K562 (cell line): ENCODE results near the gene OTUD5. TPM values are rescaled to one million over a fixed set of nuclear protein-coding genes. Genes with fewer than 3 reads are reported as not detected.

ENCODE experiments used
- AFF4 ChIP-seq: sonication (generic); formaldehyde crosslinking; IDR thresholded peaks from 2 replicates; pipeline ENCODE4 v1.8.0; 2023; ENCODE audit warnings: mild to moderate bottlenecking, missing genetic modification reagents
- ETS1 ChIP-seq: conservative IDR thresholded peaks from 2 replicates; pipeline ENCODE4 v1.6.1; 2011; ENCODE audit warnings: low read depth, mild to moderate bottlenecking, low read length; ENCODE audit not compliant: control insufficient read depth
- FOXA3 ChIP-seq, 2 experiments: fragments of 450-650 bp in 1 of 2; sonication (generic) in 1 of 2; formaldehyde crosslinking; IDR thresholded peaks in 1 of 2; conservative IDR thresholded peaks in 1 of 2; 2 replicates each; pipeline versions ENCODE4 v1.4.0 to v1.8.0; 2020 to 2022; ENCODE audit warnings: mild to moderate bottlenecking in 2 of 2, missing genetic modification reagents in 1 of 2
- IRF9 ChIP-seq: fragments of 450-650 bp; IDR thresholded peaks from 2 replicates; pipeline ENCODE4 v1.6.1; 2016; ENCODE audit warnings: missing biosample characterization, missing genetic modification characterization
- MBD1 ChIP-seq: fragments of 250-450 bp; sonication (Bioruptor Pico); IDR thresholded peaks from 2 replicates; pipeline ENCODE4 v1.8.0; 2022; ENCODE audit warnings: inconsistent platforms
- NELFE ChIP-seq: IDR thresholded peaks from 2 replicates; pipeline ENCODE4 v1.6.1; 2011; ENCODE audit warnings: mild to moderate bottlenecking; ENCODE audit not compliant: insufficient read depth, insufficient read length
- NFATC3 ChIP-seq: fragments of 450-650 bp; IDR thresholded peaks from 2 replicates; pipeline ENCODE4 v1.6.1; 2017; ENCODE audit warnings: mild to moderate bottlenecking
- NR1H2 ChIP-seq: sonication (generic); formaldehyde crosslinking; IDR thresholded peaks from 2 replicates; pipeline ENCODE4 v1.4.0; 2020; ENCODE audit warnings: mild to moderate bottlenecking, missing genetic modification reagents
- PURB ChIP-seq: sonication (generic); formaldehyde crosslinking; IDR thresholded peaks from 2 replicates; pipeline ENCODE4 v1.9.0; 2021; ENCODE audit warnings: low read depth, mild to moderate bottlenecking, missing genetic modification reagents
- RFX1 ChIP-seq: fragments of 450-650 bp; IDR thresholded peaks from 2 replicates; pipeline ENCODE4 v1.6.1; 2016; ENCODE audit warnings: mild to moderate bottlenecking, moderate library complexity
- TCF15 ChIP-seq: fragments of 250-450 bp; sonication (Bioruptor Pico); IDR thresholded peaks from 2 replicates; pipeline ENCODE4 v1.8.0; 2022; ENCODE audit warnings: moderate library complexity, mild to moderate bottlenecking, inconsistent platforms
- THRA ChIP-seq: fragments of 450-650 bp; IDR thresholded peaks from 2 replicates; pipeline ENCODE4 v1.6.1; 2017; ENCODE audit warnings: mild to moderate bottlenecking, moderate library complexity
- ZNF324 ChIP-seq: fragments of 250-450 bp; sonication (Bioruptor Pico); IDR thresholded peaks from 2 replicates; pipeline ENCODE4 v1.4.0; 2020; ENCODE audit warnings: mild to moderate bottlenecking
- ZNF347 ChIP-seq: fragments of 450-650 bp; formaldehyde crosslinking; IDR thresholded peaks from 2 replicates; pipeline ENCODE4 v1.4.0; 2020; ENCODE audit warnings: low read depth, mild to moderate bottlenecking, moderate library complexity
- ZNF395 ChIP-seq: fragments of 200-800 bp; sonication (Bioruptor generic); IDR thresholded peaks from 2 replicates; pipeline ENCODE4 v1.6.1; 2017; ENCODE audit warnings: missing genetic modification characterization, missing compliant biosample characterization
- polyA plus RNA-seq, 8 experiments: library from polyadenylated mRNA; depleted of rRNA in 4 of 8; stranded (reverse) in 5 of 8; unstranded in 3 of 8; fragments of >200 nt; fragmentation: Nextera tagmentation in 2 of 8; fragmentation: Illumina TruSeq in 1 of 8; extraction: Ambion mirVana in 2 of 8; extraction: Trizol in 1 of 8; gene quantifications; 2 replicates each; pipeline versions ENCODE4 v1.2.1 to v1.2.3, GENCODE V29; 2011 to 2014; ENCODE audit warnings: inconsistent platforms in 1 of 8, missing spikeins in 1 of 8
- total RNA-seq, 7 experiments: library from RNA; depleted of rRNA in 6 of 7; stranded (reverse); fragments of >200 nt in 6 of 7; fragmentation: Illumina TruSeq in 2 of 7; extraction: Trizol in 2 of 7; gene quantifications; 2 replicates each; pipeline versions ENCODE4 v1.2.1 to v1.2.3, GENCODE V29; 2011 to 2021; ENCODE audit warnings: low replicate concordance in 1 of 7

The OTUD5 gene
- total and polyA plus RNA-seq, 9 of the 15 experiments (the other 6 are each of a cell fraction or from before 2014, with no cell fraction given): 3.6 to 102 (median 59.0) TPM

GRCh38 chrX:48937054-48937907 is 20.1 kb downstream of the OTUD5 start (continued):
- TF ChIP-seq AFF4 (CRISPR knock-in tag) (peak; percentile 46), ETS1 (peak; percentile 68; the same call in 1 of the 2 replicates), NFATC3 (no peak), TCF15 (no peak), ZNF324 (CRISPR knock-in tag) (no peak), NELFE (no peak), ZNF347 (CRISPR knock-in tag) (no peak), IRF9 (tag) (no peak), THRA (no peak), MBD1 (CRISPR knock-in tag) (no peak), PURB (no peak), FOXA3 (CRISPR knock-in tag; conservative IDR thresholded peaks at IDR 0.05 in 1 of 2, IDR thresholded peaks at IDR 0.05 in 1 of 2) (peak; percentile 99 to 100), NR1H2 (no peak), ZNF395 (CRISPR knock-in tag) (peak; percentile 75), RFX1 (peak; percentile 38; the same call in 1 of the 2 replicates)
